GM23248 (cell line): ENCODE measurements around the gene OR10T2.

Experiments used
- EZH2 ChIP-seq: fragments of 200-600 bp; sonication (generic); IDR thresholded peaks from 2 replicates; pipeline ENCODE4 v1.6.1; 2018; ENCODE audit warnings: antibody characterized with exemption, mild to moderate bottlenecking; ENCODE audit not compliant: insufficient read depth, poor library complexity, severe bottlenecking
- EZH2phosphoT487 ChIP-seq: fragments of 200-600 bp; sonication (generic); IDR thresholded peaks from 2 replicates; pipeline ENCODE4 v1.6.1; 2018; ENCODE audit warnings: antibody characterized with exemption, moderate library complexity, mild to moderate bottlenecking, low read depth; ENCODE audit not compliant: insufficient read depth

DNA sequence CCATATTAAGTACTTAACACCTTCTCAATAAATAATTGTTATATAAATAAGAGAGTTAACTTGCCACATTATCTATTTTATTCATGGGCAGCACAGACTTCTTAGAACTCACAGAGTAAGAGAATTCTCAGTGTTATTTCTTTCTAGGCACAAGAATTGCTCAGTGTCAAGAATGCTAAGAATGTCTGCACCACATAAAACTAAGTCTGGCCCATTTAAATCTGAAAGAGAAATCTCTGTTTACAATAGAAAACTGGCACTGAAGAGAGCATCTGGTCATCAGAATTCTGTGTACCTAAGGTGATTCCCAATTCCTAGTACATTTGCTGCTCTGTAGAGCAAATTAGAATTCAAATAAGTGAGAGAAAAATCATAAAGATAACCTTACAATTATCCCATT lies 22.9 kb upstream of the OR10T2 start:
- TF ChIP-seq EZH2 (no peak), EZH2phosphoT487 (no peak)
